Psoas muscle (tissue), 8 donors: ENCODE data around the gene RNF130. TPM values are rescaled to one million over a fixed set of nuclear protein-coding genes. Genes with fewer than 3 reads are reported as not detected.

Experiments used
- ATAC-seq, 4 donors: fragments of 200-7000 bp; cut with Tn5 transposase; one replicate each; pipeline ENCODE4 v1.9.1; 2020; ENCODE audit warnings: moderate library complexity in 3 of 4, mild to moderate bottlenecking in 2 of 4
- DNase-seq, 2 donors: peaks; one replicate each; pipeline ENCODE4 v3.0.0-alpha.2; 2020
- H3K27ac ChIP-seq: fragments of 200-600 bp; one replicate; pipeline ENCODE4 v1.8.0; 2022
- H3K27me3 ChIP-seq, 3 donors: fragments of 200-600 bp in 1 of 3; one replicate each; pipeline versions ENCODE4 v1.6.1 to v1.8.0; 2013 to 2022; ENCODE audit warnings: low read length in 2 of 3, mild to moderate bottlenecking in 2 of 3, moderate library complexity in 1 of 3; ENCODE audit not compliant: insufficient read depth in 3 of 3
- H3K36me3 ChIP-seq, 2 donors: fragments of 200-600 bp in 1 of 2; one replicate each; pipeline versions ENCODE4 v1.6.1 to v1.8.0; 2013 to 2022; ENCODE audit warnings: low read depth in 1 of 2, mild to moderate bottlenecking in 1 of 2, moderate library complexity in 1 of 2; ENCODE audit not compliant: insufficient read depth in 1 of 2
- H3K4me1 ChIP-seq: fragments of 200-600 bp; one replicate; pipeline ENCODE4 v1.8.0; 2022
- H3K4me3 ChIP-seq: fragments of 200-600 bp; one replicate; pipeline ENCODE4 v1.8.0; 2022; ENCODE audit warnings: mild to moderate bottlenecking
- H3K9me3 ChIP-seq: fragments of 200-600 bp; one replicate; pipeline ENCODE4 v1.8.0; 2022
- CTCF ChIP-seq: fragments of 200-600 bp; IDR thresholded peaks from one replicate; pipeline ENCODE4 v1.8.0; 2022; ENCODE audit warnings: antibody characterized with exemption
- WGBS, 3 donors: extraction: QIAGEN DNeasy Blood & Tissue Kit; methylation state at CpG; one replicate each; pipeline versions ENCODE4 v1.1.6 to v1.1.7; 2013; 5-methylcytosine and 5-hydroxymethylcytosine counted together
- intact Hi-C, 2 donors: fragments of 100-400 bp; cut with DNase I; formaldehyde crosslinking; loops; one replicate each; pipeline versions ENCODE4 v1.11.0 to v1.14.2; 2022
- polyA plus RNA-seq, 3 donors: library from polyadenylated mRNA; stranded (reverse); fragments of 200-250 nt; gene quantifications; one replicate each; pipeline ENCODE4 v1.2.3, GENCODE V29; 2013
- total RNA-seq, 4 donors: library from RNA; stranded (reverse); fragmentation: NEBNext Ultra II Directional in 2 of 4; extraction: Animal tissue kit (Norgen Biotek cat#: 25700) in 2 of 4; gene quantifications; one replicate each; pipeline versions ENCODE4 v1.2.1 to v1.2.4, GENCODE V29; 2021 to 2023
- donor health status: healthy with polysubstance abuse.
- donor health status: DM: no; HTN: no; CAD: no; lungs with moderate emphysema.
- donor health status: Bipolar disorder and iron deficiency.
- donor health status: healthy.
- donor health status: DM: yes; HTN: yes; CAD: no.
- donor health status: DM: no; HTN: no; CAD: no.
- donor health status: DM: no; HTN: no; CAD: no.
- donor health status: DM: yes; HTN: yes; CAD: no.

RNF130 gene
- total and polyA plus RNA-seq, 7 donors: 34.1 to 45.3 (median 37.2) TPM

GRCh38 chr5:180079702-180080466 lies 8.3 kb upstream of the RNF130 start:
- H3K27me3 ChIP-seq: peaks cover 0 to 3% (median 0%) of the 10 kb centered on the region in 3 donors
- H3K4me3 ChIP-seq: no peak overlapping the region
- no peak for DNase-seq
- H3K9me3 ChIP-seq: no peaks in the 10 kb centered on the region
- no peaks in the 10 kb centered on the region for H3K36me3 ChIP-seq
- H3K4me1 ChIP-seq: no peaks in the 10 kb centered on the region
- intact Hi-C loops: loop anchor here in 1 of 2 donors (10.0 kb wide), 1 partner anchor 525 kb away; the partner anchor contains the start of gene RUFY1
- no peak for TF ChIP-seq CTCF
- no peak for ATAC-seq
- WGBS, 3 donors: 70 to 74% (median 70%) methylated on average over 14 of the region's 14 CpGs
- no peak overlapping the region for H3K27ac ChIP-seq

- Histone ChIP-seq H3K9me3 (no peaks in the 10 kb centered on the region), H3K4me1 (no peaks in the 10 kb centered on the region), H3K4me3 (no peak overlapping the region), H3K27me3 (peaks cover 0 to 3% (median 0%) of the 10 kb centered on the region in 3 donors), H3K36me3 (no peaks in the 10 kb centered on the region), H3K27ac (no peak overlapping the region)
- ATAC-seq (no peak), DNase-seq (no peak)
- no peak for TF ChIP-seq CTCF
- intact Hi-C loops: loop anchor here in 1 of 2 donors (10.0 kb wide), 1 partner anchor 524 kb away; the partner anchor contains the start of gene RUFY1
- 52 to 58% (median 54%) methylated on average over 9 of the region's 9 CpGs for WGBS, 3 donors
Observed at GRCh38 chr5:180078348-180078747, 6.8 kb upstream of the RNF130 start.

GRCh38 chr5:180077594-180078284 lies 6.2 kb upstream of the RNF130 start:
- DNase-seq: no peak
- Histone ChIP-seq H3K27ac (no peak overlapping the region), H3K27me3 (peaks cover 0 to 3% (median 0%) of the 10 kb centered on the region in 3 donors), H3K4me3 (no peak overlapping the region), H3K9me3 (no peaks in the 10 kb centered on the region), H3K36me3 (no peaks in the 10 kb centered on the region), H3K4me1 (no peaks in the 10 kb centered on the region)
- intact Hi-C loops: loop anchor here in 1 of 2 donors (10.0 kb wide), 1 partner anchor 523 kb away; the partner anchor contains the start of gene RUFY1
- ATAC-seq: no peak
- no peak for TF ChIP-seq CTCF
- WGBS, 3 donors: 41 to 53% (median 47%) methylated on average over 9 of the region's 9 CpGs

GRCh38 chr5:180075703-180076102 lies 4.1 kb upstream of the RNF130 start:
- H3K9me3 ChIP-seq: peaks cover 5% of the 10 kb centered on the region
- no peak for TF ChIP-seq CTCF
- intact Hi-C loops: loop anchor here in 1 of 2 donors (10.0 kb wide), 1 partner anchor 521 kb away; the partner anchor contains the start of gene RUFY1
- no peak overlapping the region for H3K4me3 ChIP-seq
- H3K4me1 ChIP-seq: no peaks in the 10 kb centered on the region
- DNase-seq (no peak), ATAC-seq (no peak)
- no peak overlapping the region for H3K27ac ChIP-seq
- peaks cover 0 to 3% (median 0%) of the 10 kb centered on the region in 3 donors for H3K27me3 ChIP-seq
- WGBS, 3 donors: 86 to 93% (median 87%) methylated on average over 1 of the region's 1 CpG
- H3K36me3 ChIP-seq: no peaks in the 10 kb centered on the region
